Thoracic aorta (tissue), 2 donors: ENCODE measurements around the gene HDC. TPM values are rescaled to one million over a fixed set of nuclear protein-coding genes. Genes with fewer than 3 reads are reported as not detected.

Experiments used
- ATAC-seq: fragments of 150-250 bp; one replicate; pipeline ENCODE4 v1.8.0; 2017; ENCODE audit warnings: low read depth; ENCODE audit not compliant: insufficient number of reproducible peaks, low FRiP score
- DNase-seq: peaks from one replicate; pipeline ENCODE4 v3.0.0-alpha.2; 2020; ENCODE audit warnings: low spot score
- H3K27ac ChIP-seq, 2 donors: fragments of 200-600 bp; sonication (generic); 1 replicate in 1 of 2; 2 replicates in 1 of 2; pipeline ENCODE4 v1.5.1; 2016; ENCODE audit warnings: mild to moderate bottlenecking in 2 of 2, moderate library complexity in 2 of 2
- H3K27me3 ChIP-seq: fragments of 200-600 bp; sonication (generic); replicated peaks from 2 replicates; pipeline ENCODE4 v1.6.0; 2016; ENCODE audit warnings: mild to moderate bottlenecking; ENCODE audit not compliant: insufficient read depth
- H3K36me3 ChIP-seq: fragments of 200-600 bp; sonication (generic); one replicate; pipeline ENCODE4 v1.5.1; 2016
- H3K4me1 ChIP-seq, 2 donors: fragments of 200-600 bp; sonication (generic); 1 replicate in 1 of 2; 2 replicates in 1 of 2; pipeline versions ENCODE4 v1.5.1 to v1.6.0; 2016; ENCODE audit warnings: low read depth in 2 of 2, mild to moderate bottlenecking in 1 of 2; ENCODE audit not compliant: control insufficient read depth in 1 of 2
- H3K4me3 ChIP-seq: fragments of 200-600 bp; sonication (generic); 2 replicates; pipeline ENCODE4 v1.5.1; 2016; ENCODE audit warnings: mild to moderate bottlenecking
- H3K9me3 ChIP-seq: fragments of 200-600 bp; sonication (generic); 2 replicates; pipeline ENCODE4 v1.5.1; 2016
- total RNA-seq, 2 donors: library from RNA; depleted of rRNA; stranded (reverse); fragments of >200 nt; gene quantifications; one replicate each; pipeline versions ENCODE4 v1.1.0 to v1.2.3, GENCODE V29; 2016
- TF ChIP-seq, protein P1 (sequence below): fragments of 200-600 bp; sonication (generic); IDR thresholded peaks from one replicate; pipeline ENCODE4 v1.5.1; 2019; ENCODE audit warnings: antibody characterized with exemption

Gene HDC
- total RNA-seq, 2 donors from 2014 or later: 4.0 to 8.3 TPM

DNA sequence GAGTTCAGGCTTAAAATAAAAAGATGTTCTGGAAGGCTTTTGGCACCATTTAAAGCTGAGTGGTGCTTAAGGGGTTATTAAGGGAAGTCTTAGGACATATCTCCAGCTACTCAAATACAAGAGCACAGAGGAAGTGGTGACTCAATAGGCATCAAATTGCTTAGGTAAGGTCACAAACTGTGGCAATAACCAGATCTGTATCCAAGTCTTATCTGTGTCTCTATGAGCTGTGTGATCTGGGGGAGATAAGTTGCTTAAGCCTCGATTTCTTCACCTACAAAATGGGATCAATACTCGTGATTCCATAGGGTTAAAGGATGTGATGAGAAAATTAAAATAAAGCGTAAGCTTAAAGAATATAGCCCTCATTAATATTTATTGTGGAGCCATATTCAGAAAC lies 7.6 kb downstream of the HDC start:
- DNase-seq: no peak
- no peak for ATAC-seq
- Histone ChIP-seq H3K27me3 (no peaks in the 10 kb centered on the region), H3K4me3 (no peak overlapping the region), H3K9me3 (no peaks in the 10 kb centered on the region), H3K4me1 (no peaks in the 10 kb centered on the region), H3K36me3 (no peaks in the 10 kb centered on the region), H3K27ac (no peak overlapping the region)
- TF ChIP-seq, protein P1, sequence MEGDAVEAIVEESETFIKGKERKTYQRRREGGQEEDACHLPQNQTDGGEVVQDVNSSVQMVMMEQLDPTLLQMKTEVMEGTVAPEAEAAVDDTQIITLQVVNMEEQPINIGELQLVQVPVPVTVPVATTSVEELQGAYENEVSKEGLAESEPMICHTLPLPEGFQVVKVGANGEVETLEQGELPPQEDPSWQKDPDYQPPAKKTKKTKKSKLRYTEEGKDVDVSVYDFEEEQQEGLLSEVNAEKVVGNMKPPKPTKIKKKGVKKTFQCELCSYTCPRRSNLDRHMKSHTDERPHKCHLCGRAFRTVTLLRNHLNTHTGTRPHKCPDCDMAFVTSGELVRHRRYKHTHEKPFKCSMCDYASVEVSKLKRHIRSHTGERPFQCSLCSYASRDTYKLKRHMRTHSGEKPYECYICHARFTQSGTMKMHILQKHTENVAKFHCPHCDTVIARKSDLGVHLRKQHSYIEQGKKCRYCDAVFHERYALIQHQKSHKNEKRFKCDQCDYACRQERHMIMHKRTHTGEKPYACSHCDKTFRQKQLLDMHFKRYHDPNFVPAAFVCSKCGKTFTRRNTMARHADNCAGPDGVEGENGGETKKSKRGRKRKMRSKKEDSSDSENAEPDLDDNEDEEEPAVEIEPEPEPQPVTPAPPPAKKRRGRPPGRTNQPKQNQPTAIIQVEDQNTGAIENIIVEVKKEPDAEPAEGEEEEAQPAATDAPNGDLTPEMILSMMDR: no peak

DNA sequence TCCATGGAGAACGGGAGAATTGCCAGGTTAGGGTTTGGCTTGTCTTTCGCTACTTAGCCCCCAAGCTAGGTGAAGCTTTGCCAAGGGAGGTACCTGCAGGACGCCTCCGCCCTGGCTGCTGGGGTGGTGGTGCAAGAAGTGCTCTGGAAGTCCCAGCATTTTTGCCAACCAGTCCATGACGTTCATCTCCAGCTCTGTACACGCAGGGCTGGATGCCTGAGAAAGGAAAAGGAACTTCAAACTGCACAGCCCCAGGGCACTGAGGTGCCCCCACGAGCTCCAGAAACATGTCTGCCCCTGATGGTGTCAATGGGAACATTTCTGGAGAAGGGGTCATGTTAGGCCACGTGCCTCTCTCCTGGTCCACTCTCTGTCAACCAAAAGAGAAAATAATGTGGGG lies 8.2 kb downstream of the HDC start:
- no peaks in the 10 kb centered on the region for H3K4me1 ChIP-seq
- ATAC-seq: no peak

GRCh38 chr15:50256188-50257041 lies 9.1 kb downstream of the HDC start:
- TF ChIP-seq, protein P1: no peak
- H3K27ac ChIP-seq: no peak overlapping the region
- ATAC-seq: no peak
- no peaks in the 10 kb centered on the region for H3K27me3 ChIP-seq
- DNase-seq: no peak
- H3K4me3 ChIP-seq: no peak overlapping the region
- H3K36me3 ChIP-seq: no peaks in the 10 kb centered on the region
- H3K4me1 ChIP-seq: no peaks in the 10 kb centered on the region
- H3K9me3 ChIP-seq: no peaks in the 10 kb centered on the region

More for the DNA sequence above, 8.2 kb downstream of the HDC start:
- Histone ChIP-seq H3K9me3 (no peaks in the 10 kb centered on the region), H3K27ac (no peak overlapping the region), H3K4me3 (no peak overlapping the region), H3K36me3 (no peaks in the 10 kb centered on the region), H3K27me3 (no peaks in the 10 kb centered on the region)
- TF ChIP-seq, protein P1: no peak
- no peak for DNase-seq

GRCh38 chr15:50252556-50252955 lies 13.0 kb downstream of the HDC start:
- Histone ChIP-seq H3K27me3 (no peaks in the 10 kb centered on the region), H3K27ac (no peak overlapping the region), H3K36me3 (no peaks in the 10 kb centered on the region), H3K4me3 (no peak overlapping the region), H3K4me1 (no peaks in the 10 kb centered on the region), H3K9me3 (no peaks in the 10 kb centered on the region)
- DNase-seq: no peak
- TF ChIP-seq, protein P1: no peak
- no peak for ATAC-seq

- Histone ChIP-seq H3K9me3 (no peaks in the 10 kb centered on the region), H3K4me3 (no peak overlapping the region), H3K27ac (no peak overlapping the region), H3K27me3 (no peaks in the 10 kb centered on the region), H3K36me3 (no peaks in the 10 kb centered on the region), H3K4me1 (no peaks in the 10 kb centered on the region)
- TF ChIP-seq, protein P1: no peak
- ATAC-seq (no peak), DNase-seq (no peak)
These were observed 13.8 kb downstream of the HDC start for GRCh38 chr15:50251638-50252182.
